H4 (cell line): ENCODE data around the gene ULBP1. TPM values are rescaled to one million over a fixed set of nuclear protein-coding genes. Genes with fewer than 3 reads are reported as not detected.
"Not testable (repeated sequence)": the region's sequence is repeated elsewhere in the genome, so short reads cannot be mapped to it uniquely, and the experiment has no call there.

ENCODE experiments used
- DNase-seq: peaks from one replicate; pipeline ENCODE4 v3.0.0-alpha.2; 2015; ENCODE audit warnings: low spot score
- total RNA-seq: library from RNA; depleted of rRNA; stranded (reverse); fragments of >200 nt; shearing (Covaris generic); gene quantifications from 2 replicates; pipeline ENCODE4 v1.2.3, GENCODE V29; 2014

Gene ULBP1
- total RNA-seq, 1 experiment from 2014 or later: 3.9 TPM

DNA sequence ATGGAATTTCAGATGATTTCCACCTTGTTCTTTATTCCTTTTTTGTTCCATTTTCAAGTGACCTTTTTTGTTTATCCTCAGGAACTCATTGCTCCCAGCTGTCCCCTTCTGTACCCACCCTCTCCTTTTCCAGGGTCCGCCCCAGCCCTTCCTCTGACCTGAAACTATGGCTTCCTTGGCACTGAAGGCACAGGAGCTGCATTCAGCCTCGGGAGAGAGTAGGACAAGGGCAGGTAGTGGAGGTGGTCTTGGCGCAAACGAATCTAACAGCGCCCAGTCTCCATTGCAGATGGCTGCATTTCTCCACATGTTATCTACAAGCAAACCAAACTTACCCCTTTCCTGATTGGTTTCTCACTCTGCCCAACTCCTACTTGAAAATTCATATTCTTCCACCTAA lies 30.7 kb upstream of the ULBP1 start:
- no peak for DNase-seq

DNA sequence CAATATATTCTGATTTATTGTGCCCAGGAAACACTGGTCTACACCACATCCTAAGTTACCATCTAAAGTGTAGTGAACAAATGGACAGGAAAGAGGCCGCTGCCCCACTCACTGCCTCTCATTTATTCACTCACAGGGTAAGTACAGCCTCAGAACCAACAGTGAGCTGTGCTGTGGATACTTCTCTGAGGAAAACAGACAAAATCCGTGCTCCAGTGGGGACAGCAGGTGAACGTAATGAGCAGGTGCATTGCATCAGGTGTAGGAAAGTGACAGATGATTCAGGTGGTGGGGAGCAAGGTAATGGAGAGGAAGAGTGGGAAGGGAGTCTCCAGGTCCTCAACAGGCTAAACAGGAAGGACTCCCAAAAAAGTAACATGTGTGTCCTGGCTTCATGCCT lies 30.3 kb upstream of the ULBP1 start:
- no peak for DNase-seq

DNA sequence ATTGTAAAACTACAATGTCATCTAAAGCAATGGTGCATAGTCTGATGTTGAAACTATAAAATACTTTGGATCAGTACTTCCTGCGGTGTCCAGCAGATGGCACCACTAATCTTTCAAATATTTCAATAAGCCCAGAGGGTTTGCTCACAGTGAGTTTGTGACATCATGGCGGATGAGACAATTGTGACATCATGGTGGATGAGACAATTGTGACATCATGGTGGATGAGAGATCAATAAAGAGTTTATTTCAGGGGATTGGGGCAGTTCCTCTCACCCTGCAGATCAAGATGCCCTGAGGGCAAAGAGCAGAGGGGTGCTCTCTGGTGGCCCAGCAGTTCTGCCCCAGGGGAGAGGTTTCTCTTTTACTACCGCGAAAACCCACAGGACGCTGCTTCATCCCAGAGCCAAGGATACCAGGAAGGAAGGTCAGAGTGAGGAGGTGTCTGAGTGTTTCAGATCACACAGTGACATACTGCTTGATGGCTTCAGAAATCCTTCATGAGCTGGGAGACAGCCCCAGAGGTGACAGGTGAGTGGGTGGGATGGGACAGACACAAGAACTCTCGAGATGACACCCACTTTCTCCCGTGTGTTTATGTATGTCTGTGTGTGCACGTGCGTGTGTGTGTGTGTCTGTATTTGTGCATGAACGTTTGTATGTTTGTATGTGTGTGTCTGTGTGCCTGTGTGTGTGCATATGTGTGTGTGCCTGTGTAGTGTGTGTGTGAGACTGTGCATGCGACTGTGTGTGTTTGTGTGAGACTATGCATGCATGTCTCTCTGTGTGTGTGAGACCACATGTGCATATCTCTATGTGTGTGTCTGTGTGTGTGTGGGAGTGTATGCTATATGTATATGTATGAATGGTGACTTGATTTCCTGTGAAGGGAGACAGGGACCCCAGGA lies 29.2 kb upstream of the ULBP1 start:
- peak; percentile 51 for DNase-seq

DNA sequence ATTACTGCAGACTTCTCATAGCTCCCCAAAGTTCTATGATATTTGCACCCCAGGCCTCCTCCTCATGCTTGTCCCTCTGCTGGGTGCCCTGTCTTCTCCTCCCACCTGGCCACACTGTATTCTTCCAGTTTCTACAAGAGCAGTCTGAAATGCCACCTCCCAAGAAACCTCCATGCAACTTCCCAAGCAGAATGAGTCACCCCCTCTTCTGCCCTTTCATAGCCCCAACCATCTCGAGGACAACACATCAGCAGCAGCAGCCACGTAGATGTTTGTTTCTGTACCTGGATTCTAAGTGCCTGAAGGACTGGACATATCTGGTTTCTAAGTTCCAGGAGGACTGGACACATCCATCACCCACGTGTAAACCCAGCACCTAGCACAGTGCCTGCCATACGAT lies 28.5 kb upstream of the ULBP1 start:
- no peak for DNase-seq

DNA sequence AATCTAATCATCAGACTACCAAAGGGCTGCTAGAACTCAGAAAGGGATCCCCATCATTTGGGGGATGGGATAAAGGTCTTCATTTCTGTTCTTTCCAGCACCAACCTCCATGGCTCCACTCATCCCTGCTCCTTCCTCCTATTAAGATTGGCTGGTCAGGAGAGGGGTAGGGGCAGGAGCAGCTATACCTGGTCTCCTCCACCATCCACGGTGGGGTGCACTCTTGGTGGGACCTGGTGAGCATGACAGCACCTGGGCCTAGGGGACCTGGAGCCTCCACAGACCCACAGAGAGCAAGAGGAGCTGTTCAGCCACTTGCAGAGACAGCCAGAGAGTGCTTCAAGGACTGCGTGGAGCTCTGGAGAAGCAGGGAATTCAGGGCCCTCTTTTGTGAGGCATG lies 28.1 kb upstream of the ULBP1 start:
- no peak for DNase-seq

DNA sequence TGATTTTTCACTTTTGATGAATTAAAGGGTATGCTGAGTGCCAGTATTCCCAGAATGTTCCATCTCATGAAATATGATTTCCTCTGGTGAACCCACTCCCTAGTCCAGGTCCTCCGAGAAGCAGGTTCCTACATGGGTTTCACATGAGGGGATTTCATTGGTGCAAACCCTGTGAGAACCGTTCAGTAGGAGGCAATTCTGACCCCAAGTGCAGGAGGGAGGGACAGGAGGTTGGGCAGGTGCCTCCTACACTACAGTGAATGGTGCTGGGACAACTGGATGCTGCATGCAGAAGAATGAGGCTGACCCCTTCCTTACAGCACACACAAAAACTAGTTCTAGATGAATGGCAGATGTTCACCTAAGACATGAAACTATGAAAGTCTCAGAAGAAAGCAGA lies 27.0 kb upstream of the ULBP1 start:
- no peak for DNase-seq

DNA sequence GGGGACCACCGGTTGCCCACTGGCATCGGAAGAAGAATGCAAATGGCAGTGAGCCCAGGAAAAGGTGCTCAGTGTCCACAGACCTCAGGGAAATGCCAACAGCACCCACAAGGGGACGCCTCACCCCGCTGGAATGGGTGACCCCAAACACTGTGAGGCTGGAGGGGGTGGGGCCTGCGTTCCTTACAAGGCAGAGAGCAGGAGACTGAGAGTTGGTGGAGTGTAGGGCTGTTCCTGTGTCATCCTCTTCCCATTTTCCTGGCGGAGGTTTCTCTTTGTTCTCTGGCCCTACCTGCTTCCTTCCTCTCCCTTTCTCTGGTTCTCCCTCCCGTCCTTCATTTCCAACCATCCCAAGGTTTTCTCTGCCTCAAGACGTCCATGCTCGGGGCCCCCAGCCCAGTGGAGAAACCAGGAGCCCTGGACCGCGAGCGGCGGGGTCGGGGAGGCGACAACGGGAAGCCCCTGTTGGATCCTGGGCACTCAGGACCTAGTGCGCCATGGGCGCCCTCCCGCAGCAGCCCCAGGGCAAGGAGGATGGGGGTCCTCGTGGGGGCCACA lies 25.7 kb upstream of the ULBP1 start:
- DNase-seq: not testable (repeated sequence)

DNA sequence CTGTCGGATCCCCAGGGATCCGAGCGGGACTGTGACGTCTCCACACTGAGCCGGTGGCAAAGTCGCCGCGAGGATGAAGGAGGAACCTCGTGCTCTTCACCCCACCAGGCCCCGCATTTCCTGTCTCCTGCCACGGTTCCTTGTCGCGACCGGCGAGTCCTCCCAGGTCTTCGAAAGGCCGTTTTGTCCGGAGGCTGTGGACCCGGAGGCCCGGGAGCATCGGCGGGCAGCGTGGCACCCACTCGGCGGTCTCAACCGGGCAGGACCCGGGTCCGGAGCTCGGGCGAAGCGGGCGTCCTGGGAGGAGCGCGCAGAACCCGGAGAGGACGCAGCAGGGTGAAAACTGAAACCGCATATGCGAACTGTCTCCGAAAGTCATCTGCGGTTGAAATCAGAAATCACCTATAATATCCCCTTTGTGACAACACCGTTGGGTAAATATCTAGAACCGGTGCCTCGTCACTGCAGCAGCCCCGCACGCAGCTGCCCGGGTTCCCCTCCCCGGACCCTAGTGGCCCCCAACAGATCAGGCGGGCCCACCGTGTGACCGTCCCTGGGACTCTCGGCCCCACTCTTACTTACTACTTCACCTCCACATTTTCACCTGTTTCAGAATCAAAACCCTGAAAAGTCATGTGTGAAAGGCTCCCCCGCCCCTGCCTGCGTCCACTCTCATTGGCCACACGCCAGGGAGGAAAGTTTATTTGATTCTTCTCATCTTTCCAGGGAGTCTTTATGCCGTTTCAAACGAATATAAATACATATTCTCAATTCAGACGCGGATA lies 25.0 kb upstream of the ULBP1 start:
- DNase-seq: no peak

DNA sequence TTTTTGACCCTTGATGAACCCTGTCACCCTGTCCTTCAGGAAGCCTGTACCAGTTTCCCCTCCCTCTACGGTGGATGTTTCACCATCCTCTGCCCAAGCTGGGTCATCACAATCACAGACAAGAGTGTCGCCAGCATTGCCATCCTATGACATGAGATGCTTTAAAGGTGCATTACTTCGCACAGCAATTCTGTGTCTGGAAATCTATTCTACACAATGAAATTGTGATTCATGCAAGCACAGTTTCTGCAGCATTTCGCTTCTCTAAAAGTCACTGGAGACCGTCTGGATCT lies 24.4 kb upstream of the ULBP1 start:
- DNase-seq: no peak

DNA sequence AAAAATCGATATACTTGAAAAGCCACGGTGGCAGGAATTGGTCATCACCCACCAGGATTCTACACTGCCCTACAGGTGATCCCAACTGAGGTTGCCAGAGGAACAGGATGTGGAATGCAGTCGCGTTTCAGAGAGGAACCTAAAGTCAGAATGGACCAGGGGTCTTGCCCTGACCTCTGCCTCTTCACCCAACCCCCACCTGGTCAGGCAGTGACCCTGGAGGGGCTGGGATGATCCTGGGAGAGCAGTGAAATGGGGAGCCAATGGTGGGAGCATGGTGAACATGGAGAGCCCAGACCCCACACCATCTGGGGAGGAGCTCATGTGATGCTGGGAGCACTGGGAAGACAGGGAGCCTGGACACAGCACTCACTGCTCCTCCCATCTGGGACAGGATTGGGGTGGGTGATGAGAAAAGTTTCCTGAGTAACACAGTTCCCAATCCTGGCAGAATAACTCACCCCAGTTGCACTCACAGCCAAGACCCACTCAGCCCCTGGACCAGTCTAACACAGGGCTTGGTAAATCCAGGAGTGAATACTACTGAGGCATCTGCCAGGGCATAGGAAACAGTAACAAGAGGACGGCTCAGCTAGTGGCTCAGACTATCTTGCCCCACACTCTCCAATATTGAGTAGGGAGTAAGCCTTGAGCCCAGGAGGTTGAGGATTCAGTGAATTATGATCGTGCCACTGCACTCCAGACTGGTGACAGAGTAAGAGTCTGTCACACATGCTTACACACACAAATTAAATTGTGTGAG lies 23.7 kb upstream of the ULBP1 start:
- DNase-seq: no peak

DNA sequence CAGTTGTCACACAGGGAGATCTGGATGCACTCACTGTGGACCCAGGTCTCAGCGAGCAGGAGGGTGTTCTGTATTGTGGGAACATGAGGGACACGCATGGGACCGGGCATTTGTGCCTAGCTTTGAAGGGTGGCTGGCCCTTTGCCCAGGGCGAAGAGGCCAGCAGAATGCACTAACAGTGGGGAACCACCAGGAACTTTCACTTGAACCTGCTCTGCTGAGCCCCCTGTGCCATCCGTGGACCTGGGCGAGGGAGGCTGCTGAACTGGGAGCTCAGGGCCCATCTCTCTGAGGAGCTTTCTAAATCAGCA lies 23.1 kb upstream of the ULBP1 start:
- no peak for DNase-seq

DNA sequence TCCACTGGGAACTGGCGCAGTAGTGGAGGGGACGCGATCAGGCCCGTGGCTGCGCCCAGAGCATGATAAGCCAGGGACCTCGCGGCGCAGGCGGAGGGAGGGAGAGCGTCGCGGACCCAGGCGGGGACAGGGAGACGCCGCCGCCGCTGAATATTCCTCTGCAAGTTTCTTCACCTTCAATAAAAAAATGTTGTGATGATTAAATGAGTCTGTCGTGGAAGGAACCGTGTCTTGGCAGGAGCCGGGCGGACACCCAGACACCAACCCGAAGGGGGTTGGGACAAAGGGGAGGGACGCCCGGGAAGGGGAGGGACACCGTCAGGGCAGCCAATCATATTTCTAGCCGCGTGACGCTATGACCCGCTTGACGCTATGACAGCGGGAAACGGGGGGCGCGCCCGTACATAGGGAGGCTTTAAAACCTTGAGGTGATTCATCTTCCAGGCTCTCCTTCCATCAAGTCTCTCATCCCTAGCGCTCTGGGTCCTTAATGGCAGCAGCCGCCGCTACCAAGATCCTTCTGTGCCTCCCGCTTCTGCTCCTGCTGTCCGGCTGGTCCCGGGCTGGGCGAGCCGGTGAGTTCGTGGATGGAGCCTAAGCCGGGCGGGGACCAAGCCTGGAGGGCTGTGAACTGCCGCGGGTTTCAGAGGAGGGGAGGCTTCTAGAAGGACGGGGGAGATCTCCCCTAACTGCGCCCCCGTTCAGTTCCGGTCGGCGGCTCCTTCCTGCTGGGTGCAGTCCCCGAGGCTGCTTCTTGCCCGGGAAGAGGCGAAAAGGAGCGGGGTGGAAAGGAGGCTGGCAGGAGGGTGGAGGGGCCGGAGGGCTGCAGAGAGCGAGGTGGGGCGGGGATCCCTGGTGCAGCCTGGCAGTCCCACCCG lies 21.9 kb upstream of the ULBP1 start, which contains the start of gene ULBP2:
Gene ULBP2 (plus strand): TSS at position 432 of the 878 bp plus-strand sequence. CDS start 59 bp downstream, at position 491.
- DNase-seq: peak; percentile 80

DNA sequence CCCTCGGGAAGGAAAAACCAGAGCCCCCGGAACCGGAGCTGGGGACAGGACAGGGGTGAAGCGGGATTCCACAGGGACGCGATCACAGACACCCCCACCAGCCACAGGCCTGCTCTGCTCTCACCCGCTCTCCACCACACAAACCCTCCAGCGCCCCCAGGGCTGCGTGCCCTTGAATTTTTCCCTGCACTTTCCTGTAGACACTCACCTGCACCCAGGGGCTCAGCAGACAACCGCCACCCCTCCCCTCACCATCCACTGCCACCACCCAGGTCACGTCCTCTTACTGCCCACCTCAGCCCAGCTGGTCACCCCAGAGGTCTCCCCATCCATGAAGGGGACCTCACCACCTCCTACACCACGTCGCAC lies 21.3 kb upstream of the ULBP1 start:
- no peak for DNase-seq

DNA sequence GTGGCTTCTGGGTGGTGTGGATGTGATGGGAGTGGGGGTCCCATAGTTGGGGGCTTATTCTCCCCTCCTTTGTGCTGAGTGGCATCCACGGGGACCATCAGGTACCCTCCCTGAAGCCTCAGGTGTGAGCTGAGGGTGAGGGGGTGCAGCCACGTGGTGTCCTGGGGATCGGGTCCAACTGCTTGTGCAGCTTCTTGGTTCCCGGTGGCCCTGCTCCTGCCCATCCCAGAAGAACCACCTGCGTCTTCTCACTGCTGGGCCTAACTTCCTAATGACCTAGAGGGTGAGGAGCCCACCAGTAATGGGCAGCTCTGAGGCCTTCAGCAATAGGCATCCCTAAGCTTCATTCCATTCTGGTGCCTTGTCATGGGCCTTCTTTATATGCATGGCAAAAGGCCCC lies 20.4 kb upstream of the ULBP1 start:
- not testable (repeated sequence) for DNase-seq

DNA sequence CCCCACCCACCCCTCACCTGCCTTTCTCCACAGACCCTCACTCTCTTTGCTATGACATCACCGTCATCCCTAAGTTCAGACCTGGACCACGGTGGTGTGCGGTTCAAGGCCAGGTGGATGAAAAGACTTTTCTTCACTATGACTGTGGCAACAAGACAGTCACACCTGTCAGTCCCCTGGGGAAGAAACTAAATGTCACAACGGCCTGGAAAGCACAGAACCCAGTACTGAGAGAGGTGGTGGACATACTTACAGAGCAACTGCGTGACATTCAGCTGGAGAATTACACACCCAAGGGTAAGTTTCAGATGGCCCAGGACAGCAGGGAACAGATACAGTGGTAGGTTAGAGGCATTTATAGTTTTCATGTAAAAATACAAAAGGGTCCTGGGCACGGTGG lies 18.5 kb upstream of the ULBP1 start:
- DNase-seq: not testable (repeated sequence)

DNA sequence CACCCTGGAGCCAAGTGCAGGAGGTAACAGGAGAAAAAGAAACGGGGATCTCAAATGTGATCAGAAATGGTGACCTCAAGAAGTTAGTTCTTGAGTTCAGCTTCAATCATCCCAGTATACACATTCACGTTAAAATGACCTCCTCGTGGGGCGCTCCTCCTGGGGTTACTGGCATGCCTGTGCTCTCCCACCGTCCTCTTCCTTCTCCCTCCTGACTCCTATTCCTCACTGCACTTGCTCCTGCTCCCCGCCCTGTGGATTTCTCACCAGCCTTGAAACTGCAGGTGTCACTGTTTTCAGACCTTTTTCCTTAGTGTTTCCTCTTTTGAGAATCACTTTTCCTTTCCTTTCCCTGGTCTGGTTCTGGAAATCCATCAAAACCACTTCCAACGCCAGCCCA lies 17.1 kb upstream of the ULBP1 start:
- DNase-seq: not testable (repeated sequence)

DNA sequence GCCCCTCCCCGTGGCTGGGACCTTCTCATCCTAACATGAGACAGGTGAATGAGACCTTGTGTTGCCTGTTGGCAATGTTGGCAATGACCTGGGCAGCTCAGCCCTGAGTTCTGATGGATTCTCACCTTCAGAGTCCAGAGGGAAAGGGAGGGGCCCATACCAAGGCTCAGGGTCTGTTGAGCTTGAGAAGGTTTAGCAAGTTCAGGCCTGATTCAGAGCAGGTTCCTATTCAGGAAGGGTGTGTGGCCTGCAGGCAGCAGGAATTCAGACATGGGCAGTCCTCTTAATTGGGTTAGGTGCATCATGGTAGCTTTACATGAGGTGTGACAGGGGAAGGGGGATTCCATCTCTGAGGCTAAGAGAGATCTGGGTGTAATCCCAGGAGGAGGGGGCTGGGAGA lies 16.2 kb upstream of the ULBP1 start:
- DNase-seq: not testable (repeated sequence)

DNA sequence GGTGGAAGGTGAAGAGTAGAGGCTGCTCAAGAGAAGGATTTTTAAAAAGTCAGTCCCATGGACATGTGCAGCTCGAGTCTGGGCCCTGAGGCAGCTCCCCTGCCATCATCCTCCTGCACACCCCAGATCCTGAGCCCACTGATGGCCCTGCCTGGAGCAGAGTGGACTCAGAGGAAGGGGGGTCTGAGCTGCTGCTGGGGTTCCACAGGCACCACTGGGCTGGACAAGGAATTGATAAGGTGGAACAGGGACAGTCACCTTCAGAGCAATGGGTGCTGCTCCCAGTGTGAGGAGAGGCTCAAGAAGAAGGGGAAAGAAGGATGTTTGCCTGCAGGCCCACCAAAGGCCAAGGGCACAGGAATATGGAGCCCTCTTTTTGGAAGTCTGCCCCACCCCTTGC lies 15.7 kb upstream of the ULBP1 start:
- no peak for DNase-seq

DNA sequence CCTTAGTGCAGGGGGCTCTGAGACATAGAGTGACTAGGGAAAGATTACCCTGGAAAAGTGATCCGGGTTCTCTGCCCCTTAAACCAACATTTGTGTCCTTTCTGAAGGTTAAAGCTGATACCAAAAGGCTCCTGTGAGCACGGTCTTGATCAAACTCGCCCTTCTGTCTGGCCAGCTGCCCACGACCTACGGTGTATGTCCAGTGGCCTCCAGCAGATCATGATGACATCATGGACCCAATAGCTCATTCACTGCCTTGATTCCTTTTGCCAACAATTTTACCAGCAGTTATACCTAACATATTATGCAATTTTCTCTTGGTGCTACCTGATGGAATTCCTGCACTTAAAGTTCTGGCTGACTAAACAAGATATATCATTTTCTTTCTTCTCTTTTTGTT lies 15.1 kb upstream of the ULBP1 start:
- no peak for DNase-seq

DNA sequence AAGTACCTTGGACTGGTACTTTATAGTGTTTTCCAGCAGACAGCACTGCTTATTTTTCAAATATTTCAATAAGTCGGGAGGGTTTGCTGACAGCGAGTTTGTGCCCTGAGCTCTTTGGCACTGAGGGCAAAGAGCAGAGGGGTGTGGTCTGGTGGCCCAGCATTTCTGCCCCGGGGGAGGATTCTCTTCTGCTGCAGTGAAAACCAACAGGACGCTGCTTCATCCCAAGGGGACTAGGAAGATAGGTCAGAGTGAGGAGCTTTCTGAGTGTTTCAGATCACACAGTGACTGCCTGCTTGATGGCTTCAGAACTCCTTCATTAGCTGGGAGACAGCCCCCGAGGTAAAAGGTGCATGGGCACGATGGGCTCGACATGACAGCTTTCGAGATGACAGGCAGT lies 13.3 kb upstream of the ULBP1 start:
- DNase-seq: no peak

DNA sequence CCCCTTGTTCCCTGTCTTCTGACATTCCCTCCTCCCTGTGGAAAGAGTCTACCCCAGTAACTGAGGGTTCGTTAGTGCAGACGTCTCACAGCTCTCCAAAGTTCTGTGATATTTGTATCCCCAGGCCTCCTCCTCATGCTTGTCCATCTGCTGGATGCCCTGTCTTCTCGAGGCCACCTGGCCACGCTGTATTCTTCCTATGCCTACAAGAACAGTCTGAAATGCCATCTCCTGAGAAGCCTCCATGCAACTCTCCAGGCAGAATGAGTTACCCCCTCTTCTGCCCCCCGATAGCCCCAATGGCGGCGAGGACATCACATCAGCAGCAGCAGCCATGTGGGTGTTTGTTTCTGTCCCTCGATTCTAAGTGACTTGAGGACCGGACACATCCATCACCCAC lies 12.6 kb upstream of the ULBP1 start:
- DNase-seq: no peak
